GM12878 (cell line): ENCODE results near the gene CHRM2.

Experiments used
- CHD2 ChIP-seq: IDR thresholded peaks from 2 replicates; pipeline ENCODE4 v1.6.1; 2011; ENCODE audit warnings: low read depth, low read length, improper control_type of control experiment, borderline replicate concordance
- EGR1 ChIP-seq, 2 experiments: IDR thresholded peaks; 1 replicate in 1 of 2; 2 replicates in 1 of 2; pipeline ENCODE4 v1.6.1; 2011 to 2012; ENCODE audit warnings: low read depth in 2 of 2, low read length in 2 of 2, borderline replicate concordance in 1 of 2, mild to moderate bottlenecking in 1 of 2, moderate library complexity in 1 of 2
- MXI1 ChIP-seq: fragments of 150-350 bp; IDR thresholded peaks from 2 replicates; pipeline ENCODE4 v1.6.1; 2011; ENCODE audit warnings: low read depth, mild to moderate bottlenecking, inconsistent platforms, low read length, improper control_type of control experiment
- SMC3 ChIP-seq: IDR thresholded peaks from 2 replicates; pipeline ENCODE4 v1.6.1; 2011; ENCODE audit warnings: low read length, improper control_type of control experiment, borderline replicate concordance
- YY1 ChIP-seq: IDR thresholded peaks from 2 replicates; pipeline ENCODE4 v1.6.1; 2011; ENCODE audit warnings: low read depth, mild to moderate bottlenecking, low read length

GRCh38 chr7:136947347-136947746 lies 78.9 kb downstream of the CHRM2 start:
- TF ChIP-seq SMC3 (no peak), YY1 (no peak), CHD2 (no peak), EGR1 (IDR thresholded peaks at IDR 0.05; ENCODE audit: borderline replicate concordance in 1 of 2, low read depth in 2 of 2, low read length in 2 of 2) (no peak), MXI1 (no peak)
